GM20000 (cell line): ENCODE data around the gene DEGS1.

ENCODE experiments used
- DNase-seq: peaks from one replicate; pipeline ENCODE4 v3.0.0; 2012; ENCODE audit warnings: low spot score
- CTCF ChIP-seq: IDR thresholded peaks from 2 replicates; pipeline ENCODE4 v1.5.1; 2012; ENCODE audit warnings: mild to moderate bottlenecking, control low read depth; ENCODE audit errors: extremely low read depth, missing control alignments

Gene DEGS1

DNA sequence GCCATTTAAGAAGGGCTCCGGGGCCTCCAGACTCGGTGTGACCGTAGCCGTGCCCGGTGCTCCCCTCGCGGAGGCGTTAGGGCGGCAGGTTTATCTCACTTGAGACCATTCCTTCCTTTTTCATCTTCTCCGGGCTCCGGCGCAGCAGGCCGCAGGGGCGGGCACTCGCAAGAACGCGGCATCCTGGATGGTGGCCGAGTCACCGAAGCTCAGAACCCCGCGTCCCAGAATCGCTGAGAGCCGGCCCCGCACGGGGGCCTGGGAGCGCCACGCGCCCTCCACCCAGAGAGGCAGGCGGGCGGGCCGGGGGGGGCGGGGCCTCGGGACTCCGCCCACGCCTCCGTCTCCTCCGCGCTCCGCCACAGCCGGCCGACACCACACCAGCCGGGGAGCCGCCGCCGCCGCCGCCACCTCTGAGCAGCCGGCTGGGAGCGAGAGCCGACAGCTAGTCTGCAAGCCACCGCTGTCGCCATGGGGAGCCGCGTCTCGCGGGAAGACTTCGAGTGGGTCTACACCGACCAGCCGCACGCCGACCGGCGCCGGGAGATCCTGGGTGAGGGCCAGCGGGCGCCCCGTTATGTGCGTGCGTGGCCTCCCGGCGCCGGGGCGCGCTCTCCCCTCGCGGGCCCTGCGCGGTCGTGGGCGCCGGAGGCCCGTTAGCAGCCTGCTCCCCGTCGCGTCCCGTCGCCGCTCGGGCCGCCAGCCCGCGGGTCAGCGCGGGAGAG, at the start of gene DEGS1:
TSS of gene DEGS1 (plus strand) at position 375 of the 725 bp plus-strand sequence. CDS start at position 472, 97 bp downstream.
- no peak for TF ChIP-seq CTCF
- DNase-seq: peak; percentile 96

DNA sequence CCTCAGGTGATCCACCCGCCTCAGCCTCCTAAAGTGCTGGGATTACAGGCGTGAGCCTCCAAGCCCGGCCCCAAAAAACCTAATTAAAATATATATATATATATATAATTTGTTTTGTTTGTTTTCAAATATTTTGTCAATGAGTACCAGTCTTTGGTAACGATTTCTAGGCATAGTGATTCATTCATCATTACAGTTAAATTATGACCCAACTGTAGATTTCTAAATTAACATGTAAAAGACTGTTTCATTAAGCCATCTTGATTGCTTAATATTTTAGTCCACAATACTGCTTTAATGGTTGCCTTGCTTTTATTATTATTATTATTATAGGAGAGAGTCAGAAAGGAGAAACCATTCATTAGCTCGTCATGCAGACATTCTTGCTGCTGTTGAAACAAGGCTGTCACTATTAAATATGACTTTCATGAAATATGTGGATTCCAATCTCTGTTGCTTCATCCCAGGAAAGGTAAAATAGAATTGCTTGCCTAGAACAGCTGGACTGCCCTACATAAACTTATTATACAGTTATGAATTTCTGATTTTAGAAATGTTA, 49.2 kb upstream of the DEGS1 start:
- DNase-seq: no peak
- no peak for TF ChIP-seq CTCF

DNA sequence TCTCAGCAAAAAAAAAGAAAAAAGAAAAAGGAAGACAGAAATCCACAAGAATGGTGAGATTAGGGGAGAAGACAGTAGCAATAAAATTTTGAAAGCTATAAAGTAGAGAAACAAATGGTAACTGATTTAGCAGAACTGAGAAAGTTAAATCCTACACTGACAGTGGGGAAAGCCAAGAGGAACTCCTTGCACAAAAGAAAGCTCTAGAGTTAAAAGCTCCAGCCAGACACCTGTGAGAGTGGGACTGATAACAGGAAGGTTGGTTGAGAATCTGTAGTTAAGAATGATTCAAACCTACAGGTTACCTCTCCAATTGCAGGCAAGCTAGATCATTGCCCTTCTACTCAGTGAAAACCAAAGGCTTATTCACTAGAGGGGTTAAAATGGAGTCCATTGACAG, 45.5 kb upstream of the DEGS1 start:
- no peak for DNase-seq

GRCh38 chr1:224138198-224138597, 44.8 kb upstream of the DEGS1 start:
- no peak for TF ChIP-seq CTCF
- no peak for DNase-seq

More for the DNA sequence above, 45.5 kb upstream of the DEGS1 start:
- no peak for TF ChIP-seq CTCF

GRCh38 chr1:224141693-224142092, 41.3 kb upstream of the DEGS1 start:
- DNase-seq: no peak
- TF ChIP-seq CTCF: no peak

GRCh38 chr1:224149709-224150108, 33.3 kb upstream of the DEGS1 start:
- DNase-seq: no peak
- no peak for TF ChIP-seq CTCF

GRCh38 chr1:224151117-224151516, 31.9 kb upstream of the DEGS1 start:
- no peak for TF ChIP-seq CTCF

More at GRCh38 chr1:224151117-224151516, 31.9 kb upstream of the DEGS1 start:
- DNase-seq: no peak
